ENCODE measurements around the gene ABCG1.

GRCh38 chr21:42312626-42313104 lies 93.7 kb downstream of the ABCG1 start:
- no peak for TF ChIP-seq CTCF (conservative IDR thresholded peaks at IDR 0.05)
- no peak for TF ChIP-seq EZH2 (IDR thresholded peaks at IDR 0.05; ENCODE audit: low read depth)
